GM12878 (cell line): ENCODE measurements around the gene C1QTNF1.

Experiments used
- BHLHE40 ChIP-seq, 2 experiments: fragments of 450-650 bp in 1 of 2; IDR thresholded peaks; 2 replicates each; pipeline ENCODE4 v1.6.1; 2011 to 2017; ENCODE audit warnings: low read depth in 2 of 2, borderline replicate concordance in 1 of 2, improper control_type of control experiment in 1 of 2, low read length in 1 of 2, mild to moderate bottlenecking in 1 of 2
- CEBPB ChIP-seq, 2 experiments: fragments of 150-350 bp in 1 of 2; IDR thresholded peaks; 2 replicates each; pipeline ENCODE4 v1.6.1; 2012 to 2014; ENCODE audit warnings: low read depth in 2 of 2, low read length in 2 of 2, borderline replicate concordance in 1 of 2, inconsistent platforms in 1 of 2
- FOXK2 ChIP-seq: fragments of 450-650 bp; IDR thresholded peaks from 2 replicates; pipeline ENCODE4 v1.6.1; 2017; ENCODE audit warnings: mild to moderate bottlenecking, moderate library complexity
- MXI1 ChIP-seq: fragments of 150-350 bp; IDR thresholded peaks from 2 replicates; pipeline ENCODE4 v1.6.1; 2011; ENCODE audit warnings: low read depth, mild to moderate bottlenecking, inconsistent platforms, low read length, improper control_type of control experiment
- POLR2AphosphoS2 ChIP-seq: IDR thresholded peaks from 2 replicates; pipeline ENCODE4 v1.6.1; 2011; ENCODE audit warnings: low read depth, mild to moderate bottlenecking, low read length, improper control_type of control experiment, moderate library complexity
- POLR2AphosphoS5 ChIP-seq: IDR thresholded peaks from 2 replicates; pipeline ENCODE4 v1.6.1; 2011; ENCODE audit warnings: mild to moderate bottlenecking, low read length, inconsistent platforms
- TF ChIP-seq, protein P1 (sequence below), 3 experiments: IDR thresholded peaks in 2 of 3; conservative IDR thresholded peaks in 1 of 3; 2 replicates each; pipeline ENCODE4 v1.5.1; 2011; ENCODE audit warnings: low read depth in 3 of 3, low read length in 3 of 3, mild to moderate bottlenecking in 3 of 3, control low read depth in 2 of 3, moderate library complexity in 2 of 3, inconsistent platforms in 1 of 3, mixed read lengths in 1 of 3; ENCODE audit not compliant: control insufficient read depth in 2 of 3, insufficient read depth in 1 of 3; ENCODE audit errors: extremely low read depth in 1 of 3
- TF ChIP-seq, protein P2 (sequence below): IDR thresholded peaks from 2 replicates; pipeline ENCODE4 v1.6.1; 2012; ENCODE audit warnings: low read depth, low read length, improper control_type of control experiment
- TF ChIP-seq, protein P3 (sequence below): IDR thresholded peaks from 2 replicates; pipeline ENCODE4 v1.6.1; 2012; ENCODE audit warnings: mild to moderate bottlenecking, low read depth, low read length
- TF ChIP-seq, protein P4 (sequence below): IDR thresholded peaks from 2 replicates; pipeline ENCODE4 v1.6.1; 2012; ENCODE audit warnings: low read depth, low read length, improper control_type of control experiment

DNA sequence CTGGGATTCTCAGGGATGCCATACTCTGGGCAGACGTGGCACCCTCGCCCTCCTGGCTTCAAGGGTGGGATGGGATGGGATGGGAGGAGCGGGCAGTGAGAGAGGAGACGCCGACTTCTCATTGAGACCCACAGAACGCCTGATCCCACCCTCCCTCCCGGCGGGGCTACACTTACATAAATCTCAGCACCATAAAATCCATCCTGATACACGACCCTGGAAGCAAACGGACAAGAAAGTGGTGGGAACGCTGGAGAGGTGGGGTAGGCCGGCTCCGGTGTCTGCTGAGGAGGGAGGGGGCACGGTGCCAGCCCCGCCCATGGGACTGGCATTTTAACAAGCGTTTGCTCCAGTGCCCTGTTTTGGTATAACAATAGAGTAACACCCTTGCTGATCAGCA, 72.5 kb downstream of the C1QTNF1 start:
- TF ChIP-seq, protein P1, sequence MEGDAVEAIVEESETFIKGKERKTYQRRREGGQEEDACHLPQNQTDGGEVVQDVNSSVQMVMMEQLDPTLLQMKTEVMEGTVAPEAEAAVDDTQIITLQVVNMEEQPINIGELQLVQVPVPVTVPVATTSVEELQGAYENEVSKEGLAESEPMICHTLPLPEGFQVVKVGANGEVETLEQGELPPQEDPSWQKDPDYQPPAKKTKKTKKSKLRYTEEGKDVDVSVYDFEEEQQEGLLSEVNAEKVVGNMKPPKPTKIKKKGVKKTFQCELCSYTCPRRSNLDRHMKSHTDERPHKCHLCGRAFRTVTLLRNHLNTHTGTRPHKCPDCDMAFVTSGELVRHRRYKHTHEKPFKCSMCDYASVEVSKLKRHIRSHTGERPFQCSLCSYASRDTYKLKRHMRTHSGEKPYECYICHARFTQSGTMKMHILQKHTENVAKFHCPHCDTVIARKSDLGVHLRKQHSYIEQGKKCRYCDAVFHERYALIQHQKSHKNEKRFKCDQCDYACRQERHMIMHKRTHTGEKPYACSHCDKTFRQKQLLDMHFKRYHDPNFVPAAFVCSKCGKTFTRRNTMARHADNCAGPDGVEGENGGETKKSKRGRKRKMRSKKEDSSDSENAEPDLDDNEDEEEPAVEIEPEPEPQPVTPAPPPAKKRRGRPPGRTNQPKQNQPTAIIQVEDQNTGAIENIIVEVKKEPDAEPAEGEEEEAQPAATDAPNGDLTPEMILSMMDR (IDR thresholded peaks at IDR 0.05 in 2 of 3, conservative IDR thresholded peaks at IDR 0.05 in 1 of 3; ENCODE audit: control insufficient read depth in 2 of 3, extremely low read depth in 1 of 3, insufficient read depth in 1 of 3, low read depth in 3 of 3, low read length in 3 of 3): no peak
- TF ChIP-seq MXI1 (no peak), CEBPB (IDR thresholded peaks at IDR 0.05; ENCODE audit: borderline replicate concordance in 1 of 2, low read depth in 2 of 2, low read length in 2 of 2) (no peak), POLR2AphosphoS5 (no peak), POLR2AphosphoS2 (no peak), FOXK2 (no peak), BHLHE40 (IDR thresholded peaks at IDR 0.05; ENCODE audit: borderline replicate concordance in 1 of 2, low read depth in 2 of 2, low read length in 1 of 2) (no peak)
- TF ChIP-seq, protein P2, sequence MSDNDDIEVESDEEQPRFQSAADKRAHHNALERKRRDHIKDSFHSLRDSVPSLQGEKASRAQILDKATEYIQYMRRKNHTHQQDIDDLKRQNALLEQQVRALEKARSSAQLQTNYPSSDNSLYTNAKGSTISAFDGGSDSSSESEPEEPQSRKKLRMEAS: no peak
- TF ChIP-seq, protein P3, sequence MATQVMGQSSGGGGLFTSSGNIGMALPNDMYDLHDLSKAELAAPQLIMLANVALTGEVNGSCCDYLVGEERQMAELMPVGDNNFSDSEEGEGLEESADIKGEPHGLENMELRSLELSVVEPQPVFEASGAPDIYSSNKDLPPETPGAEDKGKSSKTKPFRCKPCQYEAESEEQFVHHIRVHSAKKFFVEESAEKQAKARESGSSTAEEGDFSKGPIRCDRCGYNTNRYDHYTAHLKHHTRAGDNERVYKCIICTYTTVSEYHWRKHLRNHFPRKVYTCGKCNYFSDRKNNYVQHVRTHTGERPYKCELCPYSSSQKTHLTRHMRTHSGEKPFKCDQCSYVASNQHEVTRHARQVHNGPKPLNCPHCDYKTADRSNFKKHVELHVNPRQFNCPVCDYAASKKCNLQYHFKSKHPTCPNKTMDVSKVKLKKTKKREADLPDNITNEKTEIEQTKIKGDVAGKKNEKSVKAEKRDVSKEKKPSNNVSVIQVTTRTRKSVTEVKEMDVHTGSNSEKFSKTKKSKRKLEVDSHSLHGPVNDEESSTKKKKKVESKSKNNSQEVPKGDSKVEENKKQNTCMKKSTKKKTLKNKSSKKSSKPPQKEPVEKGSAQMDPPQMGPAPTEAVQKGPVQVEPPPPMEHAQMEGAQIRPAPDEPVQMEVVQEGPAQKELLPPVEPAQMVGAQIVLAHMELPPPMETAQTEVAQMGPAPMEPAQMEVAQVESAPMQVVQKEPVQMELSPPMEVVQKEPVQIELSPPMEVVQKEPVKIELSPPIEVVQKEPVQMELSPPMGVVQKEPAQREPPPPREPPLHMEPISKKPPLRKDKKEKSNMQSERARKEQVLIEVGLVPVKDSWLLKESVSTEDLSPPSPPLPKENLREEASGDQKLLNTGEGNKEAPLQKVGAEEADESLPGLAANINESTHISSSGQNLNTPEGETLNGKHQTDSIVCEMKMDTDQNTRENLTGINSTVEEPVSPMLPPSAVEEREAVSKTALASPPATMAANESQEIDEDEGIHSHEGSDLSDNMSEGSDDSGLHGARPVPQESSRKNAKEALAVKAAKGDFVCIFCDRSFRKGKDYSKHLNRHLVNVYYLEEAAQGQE: no peak
- TF ChIP-seq, protein P4, sequence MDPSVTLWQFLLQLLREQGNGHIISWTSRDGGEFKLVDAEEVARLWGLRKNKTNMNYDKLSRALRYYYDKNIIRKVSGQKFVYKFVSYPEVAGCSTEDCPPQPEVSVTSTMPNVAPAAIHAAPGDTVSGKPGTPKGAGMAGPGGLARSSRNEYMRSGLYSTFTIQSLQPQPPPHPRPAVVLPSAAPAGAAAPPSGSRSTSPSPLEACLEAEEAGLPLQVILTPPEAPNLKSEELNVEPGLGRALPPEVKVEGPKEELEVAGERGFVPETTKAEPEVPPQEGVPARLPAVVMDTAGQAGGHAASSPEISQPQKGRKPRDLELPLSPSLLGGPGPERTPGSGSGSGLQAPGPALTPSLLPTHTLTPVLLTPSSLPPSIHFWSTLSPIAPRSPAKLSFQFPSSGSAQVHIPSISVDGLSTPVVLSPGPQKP: no peak
